CD14-positive monocyte (primary cell): ENCODE results near the gene MRPS16. TPM values are rescaled to one million over a fixed set of nuclear protein-coding genes. Genes with fewer than 3 reads are reported as not detected.

ENCODE experiments used
- DNase-seq, 3 donors: peaks; one replicate each; pipeline ENCODE4 v3.0.0-alpha.2; 2011 to 2022
- H2AFZ ChIP-seq: 2 replicates; pipeline ENCODE4 v1.6.0; 2012; ENCODE audit warnings: mild to moderate bottlenecking, low read depth, low read length, inconsistent platforms; ENCODE audit not compliant: insufficient read depth, poor library complexity, severe bottlenecking
- H3K27ac ChIP-seq, 2 donors: 1 replicate in 1 of 2; 2 replicates in 1 of 2; pipeline ENCODE4 v1.5.1; 2012 to 2013; ENCODE audit warnings: low read length in 2 of 2, control low read depth in 1 of 2, inconsistent platforms in 1 of 2, low read depth in 1 of 2, mild to moderate bottlenecking in 1 of 2
- H3K27me3 ChIP-seq, 2 donors: one replicate each; pipeline versions ENCODE4 v1.6.0 to v1.6.1; 2011 to 2013; ENCODE audit warnings: low read length in 2 of 2; ENCODE audit not compliant: control insufficient read depth in 2 of 2, insufficient read depth in 2 of 2
- H3K36me3 ChIP-seq, 2 donors: replicated peaks in 1 of 2; 1 replicate in 1 of 2; 2 replicates in 1 of 2; pipeline versions ENCODE4 v1.5.1 to v1.6.1; 2012 to 2013; ENCODE audit warnings: low read length in 2 of 2, control low read depth in 1 of 2, inconsistent platforms in 1 of 2, mild to moderate bottlenecking in 1 of 2; ENCODE audit not compliant: insufficient read depth in 2 of 2, control insufficient read depth in 1 of 2
- H3K4me1 ChIP-seq, 2 donors: 1 replicate in 1 of 2; 2 replicates in 1 of 2; pipeline versions ENCODE4 v1.5.1 to v1.6.1; 2012 to 2013; ENCODE audit warnings: low read length in 2 of 2, control low read depth in 1 of 2, inconsistent platforms in 1 of 2, mild to moderate bottlenecking in 1 of 2, moderate library complexity in 1 of 2; ENCODE audit not compliant: insufficient read depth in 2 of 2, control insufficient read depth in 1 of 2
- H3K4me2 ChIP-seq: replicated peaks from 2 replicates; pipeline ENCODE3; 2012; ENCODE audit warnings: low read length, moderate library complexity, mild to moderate bottlenecking; ENCODE audit not compliant: poor library complexity, severe bottlenecking; ENCODE audit errors: extremely low read depth
- H3K4me3 ChIP-seq, 3 experiments: fragments of 200-600 bp in 1 of 3; sonication (generic) in 1 of 3; replicated peaks in 1 of 3; 1 replicate in 2 of 3; 2 replicates in 1 of 3; pipeline ENCODE4 v1.5.1; 2011 to 2013; ENCODE audit warnings: low read length in 3 of 3, mild to moderate bottlenecking in 3 of 3, control low read depth in 2 of 3, low read depth in 2 of 3, inconsistent platforms in 1 of 3, moderate library complexity in 1 of 3
- H3K79me2 ChIP-seq: 2 replicates; pipeline ENCODE4 v1.6.0; 2012; ENCODE audit warnings: mild to moderate bottlenecking, control low read depth, inconsistent platforms, low read length, moderate library complexity; ENCODE audit not compliant: insufficient read depth
- H3K9ac ChIP-seq: 2 replicates; pipeline ENCODE4 v1.6.0; 2017; ENCODE audit warnings: low read length, mild to moderate bottlenecking; ENCODE audit not compliant: insufficient read depth, poor library complexity, severe bottlenecking
- H3K9me3 ChIP-seq, 2 donors: replicated peaks in 1 of 2; 1 replicate in 1 of 2; 2 replicates in 1 of 2; pipeline versions ENCODE4 v1.5.1 to v1.6.1; 2012 to 2013; ENCODE audit warnings: low read length in 2 of 2, control low read depth in 1 of 2; ENCODE audit not compliant: control insufficient read depth in 1 of 2, insufficient read depth in 1 of 2
- H4K20me1 ChIP-seq: 2 replicates; pipeline ENCODE4 v1.6.0; 2012; ENCODE audit warnings: mild to moderate bottlenecking, low read length, control low read depth, moderate library complexity; ENCODE audit not compliant: insufficient read depth
- H3K27ac Mint-ChIP-seq, 7 donors: one replicate each; pipeline ENCODE4 v1.8.0; 2020; ENCODE audit warnings: mild to moderate bottlenecking in 7 of 7, mixed read lengths in 7 of 7, moderate library complexity in 6 of 7, inconsistent platforms in 2 of 7
- H3K27me3 Mint-ChIP-seq, 3 donors: one replicate each; pipeline ENCODE4 v1.8.0; 2021 to 2022; ENCODE audit warnings: low read depth in 3 of 3, mild to moderate bottlenecking in 3 of 3, mixed read lengths in 3 of 3, moderate library complexity in 3 of 3, inconsistent platforms in 1 of 3
- H3K36me3 Mint-ChIP-seq, 2 donors: one replicate each; pipeline ENCODE4 v1.8.0; 2020; ENCODE audit warnings: mixed read lengths in 2 of 2, inconsistent platforms in 1 of 2, mild to moderate bottlenecking in 1 of 2
- H3K4me1 Mint-ChIP-seq: one replicate; pipeline ENCODE4 v1.8.0; 2020; ENCODE audit warnings: mild to moderate bottlenecking, mixed read lengths
- H3K4me3 Mint-ChIP-seq, 2 donors: one replicate each; pipeline ENCODE4 v1.8.0; 2020; ENCODE audit warnings: mild to moderate bottlenecking in 2 of 2, mixed read lengths in 2 of 2, moderate library complexity in 1 of 2
- H3K9me3 Mint-ChIP-seq, 7 donors: one replicate each; pipeline ENCODE4 v1.8.0; 2020 to 2022; ENCODE audit warnings: mixed read lengths in 7 of 7, mild to moderate bottlenecking in 6 of 7, moderate library complexity in 6 of 7, inconsistent platforms in 2 of 7
- CTCF ChIP-seq: fragments of 200-600 bp; IDR thresholded peaks from one replicate; pipeline ENCODE4 v1.8.0; 2022; ENCODE audit warnings: antibody characterized with exemption, mild to moderate bottlenecking
- WGBS: methylation state at CpG from one replicate; pipeline ENCODE4 v1.1.5; 2013; ENCODE audit warnings: missing lambda C conversion rate; ENCODE audit not compliant: insufficient coverage; 5-methylcytosine and 5-hydroxymethylcytosine counted together
- intact Hi-C, 2 donors: fragments of 100-400 bp; cut with micrococcal nuclease; formaldehyde crosslinking; loops; one replicate each; pipeline versions ENCODE4 v1.15.0 to v1.15.1; 2023
- polyA plus RNA-seq, 3 donors: library from polyadenylated mRNA; depleted of rRNA in 1 of 3; unstranded in 2 of 3; stranded (reverse) in 1 of 3; fragments of 300-500 nt in 2 of 3; fragments of >200 nt in 1 of 3; fragmentation: Illumina TruSeq in 2 of 3; gene quantifications; 1 replicate in 2 of 3; 2 replicates in 1 of 3; pipeline ENCODE4 v1.2.3, GENCODE V29; 2012 to 2021

MRPS16 gene
- polyA plus RNA-seq, 3 donors, result 20.9 to 102 (median 78.6) TPM

- no peaks in the 10 kb centered on the region for H3K4me1 Mint-ChIP-seq
- no peak for DNase-seq
- H4K20me1 ChIP-seq, result no peaks in the 10 kb centered on the region
- peaks cover 0 to 6% (median 3%) of the 10 kb centered on the region in 7 donors for H3K9me3 Mint-ChIP-seq
- H3K4me3 ChIP-seq, result no peak overlapping the region
- no peaks in the 10 kb centered on the region for H3K36me3 Mint-ChIP-seq
- H3K4me2 ChIP-seq, result no peak overlapping the region
- no peaks in the 10 kb centered on the region for H3K4me1 ChIP-seq
- H3K27ac Mint-ChIP-seq, result no peak overlapping the region
- intact Hi-C loops, result no loop called here
- no peak overlapping the region for H3K9ac ChIP-seq
- H2AFZ ChIP-seq, result no peak overlapping the region
- H3K4me3 Mint-ChIP-seq, result no peak overlapping the region
- 100% methylated on average over 1 of the region's 3 CpGs for WGBS
- no peak overlapping the region for H3K27ac ChIP-seq
- peaks cover 0 to 3% (median 3%) of the 10 kb centered on the region in 3 donors for H3K27me3 Mint-ChIP-seq
- no peaks in the 10 kb centered on the region for H3K9me3 ChIP-seq
- H3K79me2 ChIP-seq, result no peaks in the 10 kb centered on the region
- H3K27me3 ChIP-seq, result no peaks in the 10 kb centered on the region
- no peaks in the 10 kb centered on the region for H3K36me3 ChIP-seq
- no peak for TF ChIP-seq CTCF
Measured at GRCh38 chr10:73293461-73293860, 41.0 kb upstream of the MRPS16 start.

- Mint-ChIP-seq H3K4me1 (peaks cover 4% of the 10 kb centered on the region), H3K36me3 (no peaks in the 10 kb centered on the region), H3K9me3 (peaks cover 0 to 6% (median 3%) of the 10 kb centered on the region in 7 donors), H3K4me3 (no peak overlapping the region), H3K27me3 (peaks cover 0 to 3% (median 2%) of the 10 kb centered on the region in 3 donors), H3K27ac (no peak overlapping the region)
- no CpG with 5 or more reads among the region's 1 CpG for WGBS
- no peak overlapping the region for H3K4me3 ChIP-seq
- no peak overlapping the region for H3K9ac ChIP-seq
- intact Hi-C loops, result no loop called here
- H3K79me2 ChIP-seq, result no peaks in the 10 kb centered on the region
- no peak for TF ChIP-seq CTCF
- H3K4me1 ChIP-seq, result no peaks in the 10 kb centered on the region
- DNase-seq, result no peak
- H3K27ac ChIP-seq, result no peak overlapping the region
- no peak overlapping the region for H3K4me2 ChIP-seq
- no peak overlapping the region for H2AFZ ChIP-seq
- no peaks in the 10 kb centered on the region for H3K36me3 ChIP-seq
- H3K27me3 ChIP-seq, result no peaks in the 10 kb centered on the region
- no peaks in the 10 kb centered on the region for H4K20me1 ChIP-seq
- H3K9me3 ChIP-seq, result no peaks in the 10 kb centered on the region
Measured at GRCh38 chr10:73289958-73290357, 37.5 kb upstream of the MRPS16 start.
